ENCODE data around the gene XRCC1.

The XRCC1 gene

DNA sequence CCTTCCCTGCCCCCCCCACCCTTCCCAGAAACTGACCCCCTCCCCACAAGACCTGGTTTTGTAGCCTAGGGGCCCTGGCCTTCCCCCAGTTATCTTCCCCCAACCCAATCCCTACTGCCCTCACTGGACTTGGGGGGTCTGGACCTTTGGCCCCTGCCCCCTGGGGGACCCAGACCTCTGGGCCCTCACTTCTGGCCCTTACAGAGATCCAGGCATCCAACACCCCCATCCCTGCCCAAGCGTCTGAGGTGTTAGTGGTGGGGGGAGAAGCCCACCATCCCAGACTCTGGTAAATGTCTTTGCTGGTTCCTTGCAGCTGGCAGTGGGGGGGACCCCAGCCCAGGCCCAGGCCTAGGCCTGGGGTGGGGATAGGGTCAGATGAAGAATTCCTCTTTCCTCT lies 47.6 kb upstream of the XRCC1 start (continued):
- TF ChIP-seq ZBTB10 (tag by site-specific recombination; IDR thresholded peaks at IDR 0.05), result peak; percentile 25; the same call in 1 of the 2 replicates
- TF ChIP-seq, protein P1, sequence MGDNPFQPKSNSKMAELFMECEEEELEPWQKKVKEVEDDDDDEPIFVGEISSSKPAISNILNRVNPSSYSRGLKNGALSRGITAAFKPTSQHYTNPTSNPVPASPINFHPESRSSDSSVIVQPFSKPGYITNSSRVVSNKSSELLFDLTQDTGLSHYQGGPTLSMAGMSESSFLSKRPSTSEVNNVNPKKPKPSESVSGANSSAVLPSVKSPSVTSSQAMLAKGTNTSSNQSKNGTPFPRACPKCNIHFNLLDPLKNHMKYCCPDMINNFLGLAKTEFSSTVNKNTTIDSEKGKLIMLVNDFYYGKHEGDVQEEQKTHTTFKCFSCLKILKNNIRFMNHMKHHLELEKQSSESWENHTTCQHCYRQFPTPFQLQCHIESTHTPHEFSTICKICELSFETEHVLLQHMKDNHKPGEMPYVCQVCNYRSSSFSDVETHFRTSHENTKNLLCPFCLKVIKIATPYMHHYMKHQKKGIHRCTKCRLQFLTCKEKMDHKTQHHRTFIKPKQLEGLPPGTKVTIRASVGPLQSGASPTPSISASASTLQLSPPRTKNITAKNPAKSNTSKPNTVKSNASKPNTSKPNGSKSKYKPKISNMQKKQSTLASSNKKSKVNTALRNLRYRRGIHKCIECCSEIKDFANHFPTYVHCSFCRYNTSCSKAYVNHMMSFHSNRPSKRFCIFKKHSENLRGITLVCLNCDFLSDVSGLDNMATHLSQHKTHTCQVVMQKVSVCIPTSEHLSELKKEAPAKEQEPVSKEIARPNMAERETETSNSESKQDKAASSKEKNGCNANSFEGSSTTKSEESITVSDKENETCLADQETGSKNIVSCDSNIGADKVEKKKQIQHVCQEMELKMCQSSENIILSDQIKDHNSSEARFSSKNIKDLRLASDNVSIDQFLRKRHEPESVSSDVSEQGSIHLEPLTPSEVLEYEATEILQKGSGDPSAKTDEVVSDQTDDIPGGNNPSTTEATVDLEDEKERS (tag by site-specific recombination; IDR thresholded peaks at IDR 0.05), result no peak

GRCh38 chr19:43622070-43622469 lies 46.7 kb upstream of the XRCC1 start:
- POLR2A ChIA-PET, result interaction anchor here (0.6 to 4.5 kb wide), 3 partner anchors 46 to 590 kb away, joined by 4 to 21 read pairs (median 7); partner anchors contain the start of gene ZNF227
- Histone ChIP-seq H3K36me3 (ENCODE audit: control insufficient read depth in 2 of 2, insufficient read depth in 1 of 2, low read length in 2 of 2) (peaks cover 5 to 24% of the 10 kb centered on the region in 2 experiments), H3K4me3 (ENCODE audit: low read depth, low read length) (no peak overlapping the region), H3K27ac (ENCODE audit: extremely low read depth, low read depth, low read length) (0 out of 2 replicates have a peak overlapping the region, but pooled peaks have one; percentile 19), H3K4me1 (ENCODE audit: control insufficient read depth, insufficient read depth, low read length) (peaks cover 15% of the 10 kb centered on the region), H3K9me3 (ENCODE audit: control insufficient read depth, insufficient read depth, low read depth, low read length) (no peaks in the 10 kb centered on the region)
- CTCF ChIA-PET, result interaction anchor here (1.0 to 1.9 kb wide), 2 partner anchors 27 to 52 kb away, joined by 3 to 8 read pairs; no protein-coding TSS in a partner anchor
- peak; percentile 91 for TF ChIP-seq PRDM10 (tag by site-specific recombination; IDR thresholded peaks at IDR 0.05)
- peak; percentile 25; the same call in 1 of the 2 replicates for TF ChIP-seq ZNF513 (tag by site-specific recombination; IDR thresholded peaks at IDR 0.05)
- no peak for TF ChIP-seq RBAK (tag by site-specific recombination; IDR thresholded peaks at IDR 0.05)
- no peak for TF ChIP-seq ZBTB20 (tag by site-specific recombination; IDR thresholded peaks at IDR 0.05)

- Histone ChIP-seq H3K4me3 (ENCODE audit: low read depth, low read length) (peak overlapping the region; percentile 49), H3K27ac (ENCODE audit: extremely low read depth, low read depth, low read length) (peak overlapping the region; percentile 99), H3K36me3 (ENCODE audit: control insufficient read depth in 2 of 2, insufficient read depth in 1 of 2, low read length in 2 of 2) (peaks cover 5 to 24% of the 10 kb centered on the region in 2 experiments), H3K4me1 (ENCODE audit: control insufficient read depth, insufficient read depth, low read length) (peaks cover 21% of the 10 kb centered on the region), H3K9me3 (ENCODE audit: control insufficient read depth, insufficient read depth, low read depth, low read length) (no peaks in the 10 kb centered on the region)
- POLR2A ChIA-PET, result interaction anchor here (0.6 to 4.5 kb wide), 7 partner anchors 8 to 65 kb away, joined by 3 to 21 read pairs (median 4); no protein-coding TSS in a partner anchor
- CTCF ChIA-PET, result interaction anchor here (0.6 to 1.9 kb wide), 5 partner anchors 26 to 153 kb away, joined by 3 to 8 read pairs (median 4); no protein-coding TSS in a partner anchor
- TF ChIP-seq WT1 (tag by site-specific recombination; IDR thresholded peaks at IDR 0.05) (no peak; the same call in 1 of the 2 replicates), ZNF501 (tag by site-specific recombination; IDR thresholded peaks at IDR 0.05) (no peak), ZNF610 (tag by site-specific recombination; IDR thresholded peaks at IDR 0.05; ENCODE audit: borderline replicate concordance) (no peak), PRDM4 (tag by site-specific recombination; IDR thresholded peaks at IDR 0.05) (no peak), HOXD13 (CRISPR knock-in tag; IDR thresholded peaks at IDR 0.05; ENCODE audit: borderline replicate concordance) (no peak), ZNF654 (tag by site-specific recombination; IDR thresholded peaks at IDR 0.05; ENCODE audit: low read depth) (no peak), HIC1 (tag by site-specific recombination; IDR thresholded peaks at IDR 0.05) (no peak; the same call in 1 of the 2 replicates)
Observed at GRCh38 chr19:43620061-43621001, 45.0 kb upstream of the XRCC1 start.

Data from HEK293 (cell line).